ENCODE results near the gene OR10J5.

DNA sequence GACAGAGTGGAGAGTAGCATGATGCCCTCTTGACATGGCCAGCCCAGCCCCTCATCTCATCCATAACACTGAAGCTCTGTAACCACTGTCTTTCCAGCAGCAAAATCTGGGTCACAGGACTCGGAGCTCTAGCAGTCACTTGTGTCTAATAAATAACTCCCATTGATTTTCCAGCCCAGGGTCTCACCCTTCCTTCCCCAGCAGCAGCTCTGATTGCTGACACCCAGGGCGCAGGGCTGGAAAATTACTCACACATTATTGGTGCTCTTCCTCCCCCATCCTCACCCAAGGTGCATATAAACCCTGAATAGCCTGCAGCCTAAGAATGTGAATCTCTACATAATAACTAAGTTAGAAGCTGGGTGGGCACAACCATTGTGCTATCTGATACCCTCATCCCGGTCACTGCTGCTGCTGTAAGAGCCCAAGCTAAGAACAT lies 21.1 kb upstream of the OR10J5 start:
- TF ChIP-seq SIN3A (IDR thresholded peaks at IDR 0.05; ENCODE audit: borderline replicate concordance, insufficient read depth, low read length) (no peak), POLR2AphosphoS5 (IDR thresholded peaks at IDR 0.05; ENCODE audit: low read depth, low read length) (no peak)

All from PFSK-1 (cell line).